Uterus (tissue), 4 donors: Measurements from ENCODE around the gene FAF1. TPM values are rescaled to one million over a fixed set of nuclear protein-coding genes. Genes with fewer than 3 reads are reported as not detected.

ENCODE experiments used
- DNase-seq, 2 donors: peaks; one replicate each; pipeline ENCODE4 v3.0.0-alpha.2; 2019 to 2020
- H3K27ac ChIP-seq, 2 donors: fragments of 200-600 bp; sonication (generic); 1 replicate in 1 of 2; 2 replicates in 1 of 2; pipeline ENCODE4 v1.5.1; 2016 to 2018
- H3K27me3 ChIP-seq, 2 donors: fragments of 200-600 bp; sonication (generic); one replicate each; pipeline ENCODE4 v1.5.1; 2018 to 2019; ENCODE audit warnings: control low read depth in 1 of 2
- H3K36me3 ChIP-seq, 2 donors: fragments of 200-600 bp; sonication (generic); one replicate each; pipeline ENCODE4 v1.5.1; 2019; ENCODE audit warnings: control low read depth in 1 of 2
- H3K4me1 ChIP-seq, 2 donors: fragments of 200-600 bp; sonication (generic); one replicate each; pipeline ENCODE4 v1.5.1; 2018 to 2019; ENCODE audit warnings: control low read depth in 1 of 2
- H3K4me3 ChIP-seq, 2 donors: fragments of 200-600 bp; sonication (generic); 1 replicate in 1 of 2; 2 replicates in 1 of 2; pipeline ENCODE4 v1.5.1; 2018 to 2019; ENCODE audit warnings: mild to moderate bottlenecking in 1 of 2
- H3K9me3 ChIP-seq, 2 donors: fragments of 200-600 bp; sonication (generic); one replicate each; pipeline ENCODE4 v1.5.1; 2019; ENCODE audit warnings: control low read depth in 1 of 2
- POLR2A ChIP-seq, 2 donors: fragments of 450-650 bp; IDR thresholded peaks; one replicate each; pipeline ENCODE4 v1.6.1; 2016; ENCODE audit warnings: antibody characterized with exemption in 2 of 2, mild to moderate bottlenecking in 1 of 2, moderate library complexity in 1 of 2
- intact Hi-C: fragments of 100-400 bp; cut with DNase I; formaldehyde crosslinking; loops from one replicate; pipeline ENCODE4 v1.15.1; 2023; ENCODE audit warnings: low total_unique reads
- total RNA-seq, 4 donors: library from RNA; depleted of rRNA in 3 of 4; stranded (reverse); fragments of >200 nt in 3 of 4; gene quantifications; one replicate each; pipeline versions ENCODE4 v1.1.0 to v1.2.4, GENCODE V29; 2014 to 2023
- TF ChIP-seq, protein P1 (sequence below), 4 experiments: fragments of 200-600 bp in 2 of 4; fragments of 450-650 bp in 2 of 4; sonication (generic) in 2 of 4; IDR thresholded peaks; one replicate each; pipeline ENCODE4 v1.5.1; 2016 to 2019; ENCODE audit warnings: antibody characterized with exemption in 4 of 4, mild to moderate bottlenecking in 2 of 4, moderate library complexity in 1 of 4
- donor health status: DM: yes; HTN: yes; CAD: no.

The FAF1 gene
- total RNA-seq, 4 donors from 2014 or later: 34.1 to 77.2 (median 64.1) TPM

DNA sequence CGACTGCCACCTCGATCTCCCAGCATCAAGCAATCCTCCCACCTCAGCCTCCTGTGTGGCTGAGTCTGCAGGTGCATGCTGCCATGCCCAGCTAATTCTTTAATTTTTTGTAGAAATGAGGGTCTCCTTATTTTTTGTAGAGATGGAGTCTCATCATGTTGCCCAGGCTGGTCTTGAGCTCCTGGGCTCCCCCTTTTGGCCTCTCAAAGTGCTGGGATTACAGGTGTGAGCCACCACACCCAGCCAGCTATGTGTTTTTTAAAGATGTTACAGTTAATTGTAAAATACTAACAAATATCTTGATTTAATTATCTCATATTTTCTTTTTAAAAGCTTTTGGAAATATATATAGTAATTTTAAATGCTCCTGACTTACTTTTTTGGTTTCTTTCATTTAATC lies 355.5 kb downstream of the FAF1 start:
- no peaks in the 10 kb centered on the region for H3K4me1 ChIP-seq
- DNase-seq: no peak
- TF ChIP-seq, protein P1, sequence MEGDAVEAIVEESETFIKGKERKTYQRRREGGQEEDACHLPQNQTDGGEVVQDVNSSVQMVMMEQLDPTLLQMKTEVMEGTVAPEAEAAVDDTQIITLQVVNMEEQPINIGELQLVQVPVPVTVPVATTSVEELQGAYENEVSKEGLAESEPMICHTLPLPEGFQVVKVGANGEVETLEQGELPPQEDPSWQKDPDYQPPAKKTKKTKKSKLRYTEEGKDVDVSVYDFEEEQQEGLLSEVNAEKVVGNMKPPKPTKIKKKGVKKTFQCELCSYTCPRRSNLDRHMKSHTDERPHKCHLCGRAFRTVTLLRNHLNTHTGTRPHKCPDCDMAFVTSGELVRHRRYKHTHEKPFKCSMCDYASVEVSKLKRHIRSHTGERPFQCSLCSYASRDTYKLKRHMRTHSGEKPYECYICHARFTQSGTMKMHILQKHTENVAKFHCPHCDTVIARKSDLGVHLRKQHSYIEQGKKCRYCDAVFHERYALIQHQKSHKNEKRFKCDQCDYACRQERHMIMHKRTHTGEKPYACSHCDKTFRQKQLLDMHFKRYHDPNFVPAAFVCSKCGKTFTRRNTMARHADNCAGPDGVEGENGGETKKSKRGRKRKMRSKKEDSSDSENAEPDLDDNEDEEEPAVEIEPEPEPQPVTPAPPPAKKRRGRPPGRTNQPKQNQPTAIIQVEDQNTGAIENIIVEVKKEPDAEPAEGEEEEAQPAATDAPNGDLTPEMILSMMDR (IDR thresholded peaks at IDR 0.05): no peak
- no peak for TF ChIP-seq POLR2A (IDR thresholded peaks at IDR 0.05)
- H3K36me3 ChIP-seq: no peaks in the 10 kb centered on the region
- intact Hi-C loops: no loop called here
- no peak overlapping the region for H3K4me3 ChIP-seq
- H3K9me3 ChIP-seq: no peaks in the 10 kb centered on the region
- H3K27me3 ChIP-seq: no peaks in the 10 kb centered on the region
- no peak overlapping the region for H3K27ac ChIP-seq

DNA sequence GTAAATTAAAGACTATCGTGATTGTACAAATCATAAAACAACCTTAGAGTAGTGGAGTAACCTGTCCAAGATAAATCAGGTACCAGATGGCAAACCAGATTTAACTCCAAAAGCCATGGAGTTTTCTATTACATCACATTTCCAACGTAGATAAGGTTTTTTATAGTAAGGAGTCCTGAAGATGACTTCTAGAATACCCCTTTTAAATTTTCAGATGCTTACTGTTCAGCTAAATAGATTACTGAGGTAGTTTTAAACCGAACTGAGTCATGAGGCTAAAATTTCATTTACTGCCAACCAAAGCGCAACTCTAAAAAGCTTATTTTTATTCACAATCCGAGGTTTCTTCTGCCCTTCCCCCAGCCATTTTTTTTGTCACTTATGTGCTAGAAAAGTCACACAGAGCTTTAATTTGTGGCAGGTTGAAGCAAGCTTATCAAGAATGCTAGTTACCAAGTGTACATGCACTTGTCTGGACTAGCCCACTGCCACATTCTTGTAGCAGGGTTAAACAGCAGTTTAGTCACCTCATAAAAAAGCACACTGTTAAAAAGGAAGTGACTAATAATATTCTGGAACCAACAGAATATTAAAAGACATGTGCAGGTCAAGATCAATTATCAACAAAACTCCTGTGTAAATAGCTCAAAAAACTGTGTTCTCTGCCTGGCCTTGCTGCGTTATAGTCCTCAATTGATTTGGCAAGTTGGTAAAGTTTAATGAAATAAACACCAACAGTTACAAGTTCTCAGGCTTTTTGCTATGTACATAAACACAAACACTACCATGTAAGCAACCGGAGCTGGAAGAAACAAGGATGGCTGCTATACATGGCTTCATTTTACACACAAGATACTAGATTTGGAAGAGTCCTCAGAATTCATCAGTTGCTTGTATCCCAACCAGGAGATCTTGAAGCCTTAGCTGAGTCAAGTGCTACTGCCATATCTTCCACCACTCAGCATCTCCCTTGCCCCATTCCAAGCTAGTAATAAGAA lies 356.5 kb downstream of the FAF1 start:
- Histone ChIP-seq H3K27ac (no peak overlapping the region), H3K4me1 (no peaks in the 10 kb centered on the region), H3K9me3 (no peaks in the 10 kb centered on the region), H3K27me3 (no peaks in the 10 kb centered on the region), H3K4me3 (no peak overlapping the region), H3K36me3 (no peaks in the 10 kb centered on the region)
- no peak for DNase-seq
- no peak for TF ChIP-seq POLR2A (IDR thresholded peaks at IDR 0.05)
- TF ChIP-seq, protein P1 (IDR thresholded peaks at IDR 0.05): no peak
- intact Hi-C loops: no loop called here

DNA sequence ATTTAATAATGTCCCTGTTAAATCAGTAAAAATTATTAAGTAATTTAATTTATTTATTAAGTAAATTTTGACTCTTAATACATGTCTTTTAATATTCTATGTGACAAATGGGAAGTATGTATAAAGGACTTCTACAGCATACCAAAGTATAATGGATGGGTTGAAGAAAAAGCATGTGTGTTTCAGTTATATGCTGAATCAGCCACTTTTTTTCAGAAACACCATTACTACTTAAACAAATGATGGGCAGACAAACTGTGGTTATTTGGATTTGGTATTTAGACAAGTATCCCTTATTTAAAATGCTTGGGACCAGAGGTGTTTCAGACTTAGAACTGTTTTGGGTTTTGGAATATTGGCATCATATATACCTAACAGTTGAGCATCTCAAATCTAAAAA lies 360.5 kb downstream of the FAF1 start:
- no peak overlapping the region for H3K27ac ChIP-seq
- no peaks in the 10 kb centered on the region for H3K4me1 ChIP-seq
- no peak for TF ChIP-seq POLR2A (IDR thresholded peaks at IDR 0.05)
- TF ChIP-seq, protein P1 (IDR thresholded peaks at IDR 0.05): no peak
- intact Hi-C loops: no loop called here
- no peak for DNase-seq
- H3K9me3 ChIP-seq: no peaks in the 10 kb centered on the region
- H3K4me3 ChIP-seq: no peak overlapping the region
- H3K36me3 ChIP-seq: no peaks in the 10 kb centered on the region
- H3K27me3 ChIP-seq: no peaks in the 10 kb centered on the region

DNA sequence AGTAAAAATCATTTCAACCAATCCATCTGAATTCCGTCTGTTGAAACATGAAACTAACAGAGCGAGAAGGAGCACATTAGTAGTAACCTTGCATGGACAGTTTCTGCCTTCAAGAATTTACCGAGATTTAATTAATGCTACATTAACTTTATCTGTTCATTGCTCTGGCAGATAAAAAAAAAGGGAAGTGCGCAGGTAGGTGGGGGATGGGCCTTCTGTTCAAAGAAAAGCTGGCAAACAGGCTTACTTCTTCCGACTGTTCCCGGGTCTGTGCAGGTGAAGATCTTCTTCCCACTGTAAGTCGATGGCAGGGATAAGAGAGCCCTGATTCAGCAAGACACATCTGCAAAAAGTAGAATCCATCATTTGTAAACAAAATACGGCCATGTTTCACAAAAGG lies 364.2 kb downstream of the FAF1 start:
- intact Hi-C loops: no loop called here
- TF ChIP-seq POLR2A (IDR thresholded peaks at IDR 0.05): no peak
- TF ChIP-seq, protein P1 (IDR thresholded peaks at IDR 0.05): no peak
- Histone ChIP-seq H3K27ac (no peak overlapping the region), H3K4me1 (no peaks in the 10 kb centered on the region), H3K9me3 (no peaks in the 10 kb centered on the region), H3K36me3 (no peaks in the 10 kb centered on the region), H3K4me3 (no peak overlapping the region), H3K27me3 (no peaks in the 10 kb centered on the region)
- DNase-seq: no peak

DNA sequence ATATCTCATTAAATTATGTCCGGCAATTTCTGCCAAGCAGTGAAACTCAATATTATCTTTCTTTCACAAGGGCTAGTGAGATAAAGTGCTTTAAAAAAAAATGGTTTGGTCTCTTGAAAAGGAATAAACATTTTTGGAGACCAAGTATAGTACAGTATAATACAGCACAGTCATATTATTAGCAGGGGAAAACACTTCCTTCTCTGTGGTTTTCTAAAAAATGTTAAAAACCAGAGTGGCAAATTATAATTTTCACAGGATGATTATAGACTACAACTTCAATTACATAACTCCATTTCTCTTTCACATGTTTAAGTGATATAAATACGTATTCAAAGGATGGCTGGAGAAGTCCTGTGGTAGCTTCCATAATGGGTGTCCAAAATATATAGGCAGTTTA lies 366.6 kb downstream of the FAF1 start:
- Histone ChIP-seq H3K36me3 (no peaks in the 10 kb centered on the region), H3K27me3 (no peaks in the 10 kb centered on the region), H3K9me3 (no peaks in the 10 kb centered on the region), H3K4me3 (no peak overlapping the region), H3K4me1 (no peaks in the 10 kb centered on the region), H3K27ac (no peak overlapping the region)
- TF ChIP-seq POLR2A (IDR thresholded peaks at IDR 0.05): no peak
- TF ChIP-seq, protein P1 (IDR thresholded peaks at IDR 0.05): no peak
- intact Hi-C loops: no loop called here
- DNase-seq: no peak
